HK-2 (cell line): ENCODE measurements around the gene DMXL1.
A peak's percentile ranks its signal among the peaks of the same experiment; 100 is the strongest.

ENCODE experiments used
- DNase-seq: peaks from one replicate; pipeline ENCODE4 v3.0.0-alpha.2; 2018; ENCODE audit not compliant: unreplicated experiment

DMXL1 gene

DNA sequence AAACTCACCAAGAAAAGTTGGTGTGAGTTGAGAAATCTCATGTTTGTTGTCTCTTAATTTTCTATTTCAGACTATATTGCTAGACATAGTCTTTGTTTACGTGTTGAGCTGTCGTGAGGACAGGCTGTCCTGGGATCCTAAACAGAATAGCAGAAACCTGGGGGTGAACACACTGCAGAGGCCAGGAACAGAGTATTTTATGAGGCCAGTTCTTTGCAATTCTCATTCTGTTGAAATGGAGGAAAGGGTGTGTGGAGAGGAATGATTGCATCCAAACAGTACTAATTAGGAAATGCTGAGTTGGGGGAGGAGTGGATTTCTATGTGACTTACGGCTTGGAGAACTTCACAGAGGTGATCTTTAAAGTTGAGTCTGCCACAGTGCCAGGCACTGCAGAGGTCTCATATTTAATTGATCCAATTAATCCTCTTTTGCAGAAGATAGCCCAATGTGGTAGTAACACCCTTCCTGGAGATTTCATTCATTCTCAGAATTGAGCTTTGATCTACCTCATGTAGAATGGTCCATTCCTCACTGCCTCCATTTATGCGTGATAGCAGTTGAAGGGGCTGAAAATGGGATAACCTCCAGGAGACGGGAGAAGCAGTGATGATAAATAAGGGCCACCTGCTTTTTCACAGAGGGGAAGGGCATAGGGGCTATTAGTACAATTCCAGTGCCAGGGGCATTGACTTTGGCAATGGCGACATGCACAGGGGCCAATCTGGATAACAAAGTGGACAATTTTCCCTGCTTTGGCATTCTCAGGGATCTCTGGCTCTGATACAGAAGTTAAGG, 200.3 kb downstream of the DMXL1 start:
- DNase-seq: no peak

DNA sequence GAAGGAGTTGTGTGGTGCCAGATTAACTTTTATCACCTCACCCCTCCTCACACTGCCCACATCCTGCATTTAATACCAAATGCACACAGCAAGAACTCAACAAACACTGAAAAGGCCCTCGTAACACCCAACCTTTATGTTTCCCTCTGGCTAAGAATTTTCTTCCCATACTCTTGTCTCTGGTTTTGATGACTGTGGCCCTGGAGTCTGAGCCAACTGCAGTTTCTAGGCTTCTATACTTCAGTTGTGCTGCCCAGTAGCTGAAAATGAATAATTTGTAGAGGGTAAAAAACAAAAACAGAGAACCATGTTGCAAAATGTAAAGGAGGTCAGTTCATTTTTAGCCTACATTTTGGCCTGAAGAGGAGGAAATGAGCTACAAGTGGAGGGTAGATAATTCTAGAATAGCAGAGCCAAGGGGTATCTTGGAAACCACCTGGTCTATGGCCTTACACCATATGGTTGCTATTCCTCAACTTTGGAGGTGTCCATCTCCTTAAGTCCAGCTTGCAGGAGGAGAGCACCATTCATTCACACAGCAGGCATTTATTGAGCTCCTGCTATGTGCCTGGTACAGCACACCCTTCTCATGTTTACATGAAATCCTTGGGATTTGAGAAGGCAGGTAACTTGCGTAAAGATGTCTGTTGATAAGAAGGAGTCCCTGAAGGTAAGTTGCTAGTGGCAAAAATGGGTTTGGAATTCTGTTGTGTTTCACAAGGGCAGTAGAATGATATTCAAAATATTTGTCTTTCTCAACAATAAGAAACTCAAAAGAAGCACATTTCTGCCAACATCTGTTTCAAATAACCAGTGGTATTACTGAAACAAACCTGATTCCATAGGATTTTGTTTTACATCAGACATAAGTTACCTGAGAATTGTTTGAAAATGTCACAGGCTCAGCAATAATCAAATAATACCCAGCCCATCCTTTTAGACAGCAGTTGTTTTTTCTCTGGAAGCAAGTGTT, 201.2 kb downstream of the DMXL1 start:
- DNase-seq: no peak

DNA sequence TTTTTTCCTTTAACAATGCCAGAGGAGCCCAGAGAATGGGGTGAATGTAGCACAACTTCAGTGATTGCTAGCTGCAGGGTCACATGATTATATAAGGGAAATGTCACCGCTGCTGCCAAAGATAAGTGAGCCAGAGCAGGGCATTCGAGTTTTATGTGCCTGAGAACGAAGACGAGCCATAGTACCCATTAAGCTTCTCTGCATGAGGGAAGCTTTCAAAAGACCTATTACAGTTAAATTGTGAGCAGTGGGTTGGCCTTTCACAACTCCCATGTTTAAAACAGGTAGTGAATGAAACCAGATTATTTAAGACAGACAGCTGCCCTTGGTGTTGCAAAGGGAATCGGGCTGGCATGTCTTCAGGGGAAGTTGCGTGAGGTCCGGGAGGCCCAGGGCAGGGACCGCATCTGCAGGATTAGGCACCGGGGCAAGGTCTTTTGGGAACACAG, 202.5 kb downstream of the DMXL1 start:
- DNase-seq: no peak

DNA sequence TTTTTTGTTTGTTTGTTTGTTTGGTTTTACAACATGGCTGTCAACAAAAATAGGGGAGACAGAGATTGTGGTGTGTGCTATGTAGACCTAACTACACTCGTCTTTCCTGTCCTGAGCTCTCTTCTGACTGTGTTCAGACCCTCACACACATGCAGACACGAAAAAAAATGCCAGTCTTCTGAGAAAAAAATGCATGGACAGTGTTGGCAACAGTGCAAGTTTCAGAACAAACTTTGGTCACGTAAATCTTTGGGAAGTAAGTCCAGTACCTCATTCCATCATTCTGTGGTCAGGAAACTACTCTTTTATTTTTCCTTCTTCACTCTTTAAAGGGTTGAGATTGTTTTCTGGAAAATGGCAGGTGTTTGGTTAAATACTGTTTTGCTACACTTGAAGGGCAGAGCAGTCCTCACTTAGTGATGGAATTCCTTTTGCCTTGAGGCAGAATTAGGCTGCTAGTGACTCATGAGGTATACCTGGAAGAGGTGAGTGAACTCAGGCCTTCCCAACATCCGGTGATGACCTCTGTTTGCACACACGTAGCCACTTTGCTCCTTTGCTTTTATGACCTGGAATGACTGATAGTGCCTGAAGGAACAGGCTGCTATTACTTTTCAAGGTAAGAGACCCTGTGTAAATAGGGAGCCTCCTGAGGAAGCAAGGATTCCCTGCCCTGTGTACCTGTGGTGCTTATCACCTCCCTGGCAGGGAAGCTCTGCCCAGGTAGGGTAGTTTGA, 203.3 kb downstream of the DMXL1 start:
- DNase-seq: peak; percentile 17

GRCh38 chr5:119274767-119275130, 203.9 kb downstream of the DMXL1 start:
- DNase-seq: no peak

- DNase-seq: no peak
Observed at GRCh38 chr5:119275146-119275545, 204.3 kb downstream of the DMXL1 start.

GRCh38 chr5:119275601-119276173, 204.8 kb downstream of the DMXL1 start:
- DNase-seq: no peak

DNA sequence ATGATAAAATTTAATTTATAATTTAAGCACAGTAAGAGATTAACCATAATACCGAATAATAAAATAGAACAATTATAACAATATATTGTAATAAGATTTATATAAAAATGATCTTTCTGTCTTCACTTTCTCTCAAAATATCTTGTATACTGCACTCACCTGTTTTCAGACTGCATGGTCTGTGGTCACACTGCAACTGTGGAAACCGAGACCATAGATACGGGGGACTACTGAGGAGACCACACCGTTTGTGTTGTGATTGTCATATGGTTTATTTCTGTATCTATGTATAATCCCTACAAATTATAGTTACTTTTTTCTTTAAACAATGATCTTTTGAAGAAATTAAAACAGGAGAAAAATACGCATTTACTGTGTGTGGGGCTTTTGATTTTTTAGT, 206.1 kb downstream of the DMXL1 start:
- DNase-seq: no peak

- DNase-seq: no peak
Observed at GRCh38 chr5:119279093-119279492, 208.2 kb downstream of the DMXL1 start.

DNA sequence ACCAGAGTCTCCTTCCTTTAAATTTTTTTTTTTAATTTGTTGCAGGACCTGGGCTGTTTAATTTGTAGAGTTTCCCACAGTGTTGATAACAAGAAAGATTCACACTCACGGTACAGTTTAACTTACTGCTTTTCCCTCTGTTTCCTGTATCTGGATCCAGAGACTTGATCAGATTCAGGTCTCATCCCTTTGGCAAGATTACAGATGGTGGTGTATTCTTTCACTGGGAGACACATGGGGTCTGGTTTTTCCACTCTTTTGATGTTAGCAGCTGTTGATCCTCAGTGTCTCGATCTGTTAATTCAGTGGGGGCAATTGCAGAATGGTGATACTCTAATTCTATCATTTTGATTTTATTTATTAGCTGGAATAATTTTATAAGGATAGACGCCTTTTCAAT, 209.5 kb downstream of the DMXL1 start:
- no peak for DNase-seq

- no peak for DNase-seq
Observed at GRCh38 chr5:119282628-119283027, 211.7 kb downstream of the DMXL1 start.

DNA sequence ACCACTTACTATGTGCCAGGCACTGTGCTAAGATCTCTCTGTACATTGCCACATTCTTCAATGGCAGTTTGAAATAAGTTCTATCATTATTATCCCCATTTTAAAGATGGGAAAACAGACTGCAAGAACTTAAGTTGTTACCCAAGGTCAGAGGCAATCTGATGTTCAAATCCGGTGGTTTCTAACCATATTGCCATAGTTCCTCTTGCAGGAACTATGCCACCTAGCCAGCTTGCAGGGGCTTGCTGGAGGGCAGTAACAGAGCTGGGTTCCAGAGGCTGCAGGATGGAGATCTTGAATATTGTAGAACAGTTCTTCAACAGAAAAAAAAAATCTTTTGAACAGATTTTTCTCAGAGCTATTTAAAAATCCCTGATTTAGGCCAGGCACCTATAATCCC, 213.1 kb downstream of the DMXL1 start:
- DNase-seq: no peak

- no peak for DNase-seq
Observed at GRCh38 chr5:119285070-119285916, 214.4 kb downstream of the DMXL1 start.

GRCh38 chr5:119286511-119287488, 215.9 kb downstream of the DMXL1 start:
- DNase-seq: no peak

GRCh38 chr5:119287547-119288111, 216.7 kb downstream of the DMXL1 start:
- DNase-seq: no peak

DNA sequence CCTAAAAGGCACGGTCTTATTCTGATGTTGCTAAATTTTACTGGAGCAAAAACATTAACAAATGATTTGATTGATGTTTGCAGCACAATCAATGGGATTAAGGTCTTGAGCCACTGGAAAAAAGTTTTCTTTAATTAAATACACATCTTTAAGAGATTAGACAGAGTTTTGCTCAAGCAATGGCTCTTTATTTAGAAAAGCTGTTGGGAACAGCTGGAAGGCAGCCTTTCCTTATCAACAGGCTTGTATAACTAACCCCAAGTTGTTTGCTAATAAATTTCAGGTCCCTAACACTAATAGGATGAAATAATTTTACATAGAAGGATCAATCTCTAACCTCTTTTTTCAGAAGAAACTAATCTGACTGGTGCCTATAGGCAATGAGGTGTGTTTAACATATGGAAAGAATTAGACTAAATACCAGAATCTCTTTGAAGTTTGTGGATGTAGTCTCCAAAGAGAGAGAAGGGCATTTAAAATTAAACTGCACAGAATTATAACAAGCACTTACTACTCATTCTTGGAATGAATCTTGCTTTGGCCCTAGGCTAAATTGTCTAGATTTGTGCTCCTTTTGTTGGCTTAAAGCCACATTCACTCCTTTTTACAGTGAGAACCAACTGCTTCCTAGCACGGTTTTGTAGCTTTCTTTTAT, 217.6 kb downstream of the DMXL1 start:
- no peak for DNase-seq

DNA sequence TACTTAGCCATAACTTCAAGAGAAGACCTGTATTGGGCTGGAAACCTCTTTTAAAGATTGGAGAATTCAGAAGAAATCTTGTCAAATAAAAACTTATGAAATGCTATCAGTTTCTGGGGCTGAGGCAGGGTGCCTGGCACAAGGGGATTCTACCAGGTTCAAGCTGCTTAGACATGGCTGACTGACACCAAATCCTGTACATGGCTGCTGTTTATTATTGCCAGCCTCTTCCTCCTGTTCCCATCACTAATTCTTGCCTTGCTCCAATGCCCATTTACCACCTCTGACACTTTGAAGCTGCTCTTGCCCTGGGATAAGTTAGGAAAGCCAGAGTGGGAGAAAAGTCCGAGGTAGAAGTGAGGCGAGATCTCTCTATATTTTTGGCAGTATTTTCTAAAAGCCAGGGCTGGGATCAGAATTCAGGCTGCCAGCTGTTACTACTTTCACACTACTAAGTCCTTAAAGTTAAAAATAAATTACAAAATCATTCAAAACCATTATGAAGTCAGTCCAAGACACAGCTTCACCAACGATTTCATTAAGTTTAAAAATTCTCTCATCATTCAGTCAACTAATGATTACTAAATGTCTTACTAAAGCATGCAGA, 218.7 kb downstream of the DMXL1 start:
- DNase-seq: no peak

DNA sequence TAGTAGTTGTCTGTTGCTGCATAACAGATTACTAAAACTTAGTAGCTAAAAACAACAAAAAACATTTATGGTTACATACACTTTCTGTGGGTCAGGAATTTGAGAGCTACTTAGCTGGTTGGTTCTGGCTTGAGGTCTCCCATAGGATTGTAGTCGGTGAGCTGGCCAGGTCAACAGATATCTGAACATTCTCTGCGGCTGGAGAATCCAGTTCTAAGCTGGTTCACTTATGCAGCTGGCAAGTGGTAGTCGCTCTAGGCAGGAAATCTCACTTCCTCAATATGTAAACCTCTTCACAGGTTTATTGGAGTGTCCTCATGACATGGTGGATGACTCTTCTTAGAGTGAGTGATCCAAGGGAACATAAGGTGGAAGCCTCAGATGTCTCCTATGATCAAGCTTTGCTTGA, 219.3 kb downstream of the DMXL1 start:
- DNase-seq: no peak
